K562 (cell line): ENCODE data around the gene KCTD7. TPM values are rescaled to one million over a fixed set of nuclear protein-coding genes. Genes with fewer than 3 reads are reported as not detected.
"Not testable (repeated sequence)": the region's sequence is repeated elsewhere in the genome, so short reads cannot be mapped to it uniquely, and the experiment has no call there.

Source experiments
- ATAC-seq: fragments of 200-7000 bp; cut with Tn5 transposase; 3 replicates; pipeline ENCODE4 v1.9.1; 2020; ENCODE audit warnings: moderate library complexity
- BruUV-seq: library from RNA; stranded (reverse); fragments of 400-500 nt; replicated peaks from 2 replicates; lab custom pipeline; 2021; lab: Mats Ljungman, UMichigan
- CTCF ChIA-PET: fragments of 300-600 bp; formaldehyde crosslinking; extraction: SDS; loops from one replicate; lab custom pipeline; 2021; ENCODE audit warnings: low intra/inter-chr PET ratio; lab: Yijun Ruan, JAX
- POLR2A ChIA-PET: fragments of 300-600, 350-650 bp; sonication (Branson Sonifier 250); formaldehyde crosslinking; extraction: SDS; loops from one replicate; lab custom pipeline; 2021; ENCODE audit warnings: antibody characterized with exemption, inconsistent platforms; lab: Yijun Ruan, JAX
- DNase-seq, 4 experiments: peaks; one replicate each; pipeline versions ENCODE4 v3.0.0 to v3.0.0-alpha.2; 2011 to 2018; ENCODE audit warnings: low spot score in 3 of 4, mixed read lengths in 3 of 4; ENCODE audit errors: extremely low read depth in 1 of 4
- FAIRE-seq: peaks from 2 replicates; lab custom pipeline; 2011; peaks lifted over from hg19 to GRCh38; lab: Jason Lieb, UNC
- H2AFZ ChIP-seq: 2 replicates; pipeline ENCODE4 v1.6.0; 2011; ENCODE audit warnings: low read depth, low read length, control low read depth, inconsistent platforms
- H3K27ac ChIP-seq: fragments of 200-600 bp; 3 replicates; pipeline ENCODE4 v1.8.0; 2011; ENCODE audit warnings: low read depth, mild to moderate bottlenecking, control low read depth, inconsistent platforms, low read length, moderate library complexity, mixed read lengths; ENCODE audit errors: extremely low read depth
- H3K27me3 ChIP-seq, 2 experiments: fragments of 300-600 bp in 1 of 2; 2 replicates in 1 of 2; 3 replicates in 1 of 2; pipeline versions ENCODE4 v1.6.0 to v1.8.0; 2011; ENCODE audit warnings: inconsistent platforms in 2 of 2, low read length in 2 of 2, mild to moderate bottlenecking in 1 of 2, mixed read lengths in 1 of 2, moderate library complexity in 1 of 2; ENCODE audit not compliant: control insufficient read depth in 2 of 2, insufficient read depth in 2 of 2
- H3K36me3 ChIP-seq: fragments of 300-600 bp; 3 replicates; pipeline ENCODE4 v1.8.0; 2011; ENCODE audit warnings: mild to moderate bottlenecking, low read length, inconsistent platforms; ENCODE audit not compliant: control insufficient read depth, insufficient read depth
- H3K4me1 ChIP-seq, 2 experiments: fragments of 200-600 bp in 1 of 2; replicated peaks in 1 of 2; 2 replicates in 1 of 2; 3 replicates in 1 of 2; pipeline versions ENCODE4 v1.5.1 to v1.8.0; 2011; ENCODE audit warnings: inconsistent platforms in 2 of 2, low read length in 2 of 2, mild to moderate bottlenecking in 1 of 2, mixed read lengths in 1 of 2, moderate library complexity in 1 of 2; ENCODE audit not compliant: control insufficient read depth in 2 of 2, insufficient read depth in 2 of 2
- H3K4me2 ChIP-seq: 2 replicates; pipeline ENCODE4 v1.6.1; 2011; ENCODE audit warnings: low read length, control low read depth, inconsistent platforms, mixed read lengths; ENCODE audit not compliant: insufficient read depth
- H3K4me3 ChIP-seq: fragments of 200-600 bp; sonication (generic), shearing (Covaris generic); 2 replicates; pipeline ENCODE4 v1.5.1; 2016; ENCODE audit warnings: control low read depth, inconsistent platforms
- H3K79me2 ChIP-seq: fragments of 200-600 bp; 3 replicates; pipeline ENCODE4 v1.8.0; 2011; ENCODE audit warnings: low read length, inconsistent platforms; ENCODE audit not compliant: control insufficient read depth, insufficient read depth
- H3K9ac ChIP-seq, 2 experiments: 2 replicates each; pipeline versions ENCODE4 v1.6.0 to v1.6.1; 2011; ENCODE audit warnings: low read depth in 2 of 2, low read length in 2 of 2, control low read depth in 1 of 2, inconsistent platforms in 1 of 2, mild to moderate bottlenecking in 1 of 2, mixed read lengths in 1 of 2; ENCODE audit not compliant: insufficient read depth in 1 of 2
- H3K9me1 ChIP-seq: one replicate; pipeline ENCODE4 v1.6.0; 2011; ENCODE audit warnings: inconsistent platforms, mild to moderate bottlenecking, low read length, moderate library complexity; ENCODE audit not compliant: control insufficient read depth, insufficient read depth
- H3K9me3 ChIP-seq: replicated peaks from 2 replicates; pipeline ENCODE4 v1.5.1; 2011; ENCODE audit warnings: low read depth, low read length, inconsistent platforms; ENCODE audit not compliant: control insufficient read depth, insufficient read depth
- H4K20me1 ChIP-seq: replicated peaks from 2 replicates; pipeline ENCODE4 v1.6.1; 2011; ENCODE audit warnings: low read length, inconsistent platforms, mixed read lengths; ENCODE audit not compliant: control insufficient read depth, insufficient read depth
- FOSL1 ChIP-seq: fragments of 200-800 bp; sonication (Bioruptor generic); conservative IDR thresholded peaks from 2 replicates; pipeline ENCODE4 v1.6.1; 2016; ENCODE audit warnings: missing genetic modification characterization, missing compliant biosample characterization
- JUND ChIP-seq, 2 experiments: IDR thresholded peaks; 2 replicates in 1 of 2; 3 replicates in 1 of 2; pipeline ENCODE4 v1.6.1; 2011; ENCODE audit warnings: borderline replicate concordance in 2 of 2, low read depth in 2 of 2, low read length in 2 of 2, improper control_type of control experiment in 1 of 2, missing biosample characterization in 1 of 2, missing genetic modification characterization in 1 of 2, missing genetic modification reagents in 1 of 2
- WGBS: fragments of 100-300 bp; shearing (Covaris generic); methylation state at CpG from one replicate; pipeline ENCODE4 v1.1.6; 2016; ENCODE audit warnings: low coverage, mixed read lengths; ENCODE audit not compliant: insufficient coverage; ENCODE audit errors: missing lambda C conversion rate; 5-methylcytosine and 5-hydroxymethylcytosine counted together
- in situ Hi-C: fragments of 300-500 bp; cut with MboI; formaldehyde crosslinking; loops from 4 replicates; pipeline ENCODE4 v1.15.0; 2018; ENCODE audit warnings: inconsistent platforms, mixed read lengths
- intact Hi-C: fragments of 100-400 bp; cut with micrococcal nuclease; formaldehyde crosslinking; loops from 2 replicates; pipeline ENCODE4 v1.14.2; 2022
- polyA plus RNA-seq, 8 experiments: library from polyadenylated mRNA; depleted of rRNA in 4 of 8; stranded (reverse) in 5 of 8; unstranded in 3 of 8; fragments of >200 nt; fragmentation: Nextera tagmentation in 2 of 8; fragmentation: Illumina TruSeq in 1 of 8; extraction: Ambion mirVana in 2 of 8; extraction: Trizol in 1 of 8; gene quantifications; 2 replicates each; pipeline versions ENCODE4 v1.2.1 to v1.2.3, GENCODE V29; 2011 to 2014; ENCODE audit warnings: inconsistent platforms in 1 of 8, missing spikeins in 1 of 8
- total RNA-seq, 7 experiments: library from RNA; depleted of rRNA in 6 of 7; stranded (reverse); fragments of >200 nt in 6 of 7; fragmentation: Illumina TruSeq in 2 of 7; extraction: Trizol in 2 of 7; gene quantifications; 2 replicates each; pipeline versions ENCODE4 v1.2.1 to v1.2.3, GENCODE V29; 2011 to 2021; ENCODE audit warnings: low replicate concordance in 1 of 7

The KCTD7 gene
- total and polyA plus RNA-seq, 9 of the 15 experiments (the other 6 are each of a cell fraction or from before 2014, with no cell fraction given), result 1.5 to 26.0 (median 9.0) TPM

DNA sequence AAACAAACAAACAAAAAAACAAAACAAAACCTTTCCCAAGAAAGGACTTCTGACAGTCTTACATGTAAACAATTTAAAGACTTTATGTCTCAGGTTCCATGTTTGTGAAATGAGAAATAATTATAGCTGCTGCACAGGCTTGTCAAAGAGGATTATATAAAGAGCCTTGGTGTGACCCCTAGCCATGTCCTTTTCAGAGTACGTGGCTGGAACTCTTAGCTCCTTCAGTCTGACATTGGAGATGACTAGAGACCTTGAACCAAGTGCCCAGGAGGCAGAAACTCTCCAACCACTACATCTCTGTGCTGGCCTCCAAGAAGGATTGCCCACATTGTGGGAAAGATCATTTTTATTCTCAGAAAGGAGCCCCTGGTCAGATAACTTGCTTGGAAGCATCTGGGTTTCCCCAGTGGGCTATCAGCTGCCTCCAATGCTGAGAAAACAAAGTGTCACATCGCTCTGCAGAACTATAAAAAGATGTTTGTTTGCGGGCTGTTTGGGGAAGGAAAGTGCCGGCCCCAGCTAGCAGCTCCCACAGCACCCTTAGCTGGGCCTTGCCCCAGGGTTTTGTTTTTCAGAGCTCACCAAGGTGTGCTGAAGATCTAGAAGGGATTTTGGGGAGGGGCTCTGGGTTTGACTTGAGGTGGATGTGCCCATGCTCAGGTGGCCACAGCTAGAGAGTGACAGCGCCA is 43.9 kb downstream of the KCTD7 start:
- H3K79me2 ChIP-seq; H3K9me3 ChIP-seq; BruUV-seq; DNase-seq; H3K4me3 ChIP-seq; H3K9ac ChIP-seq; H3K4me2 ChIP-seq; H3K9me1 ChIP-seq; intact Hi-C loops; FAIRE-seq; H4K20me1 ChIP-seq; H3K27me3 ChIP-seq; H2AFZ ChIP-seq; TF ChIP-seq JUND (tag; IDR thresholded peaks at IDR 0.05; ENCODE audit: borderline replicate concordance, low read depth, low read length): not testable (repeated sequence)
- ChIA-PET POLR2A (interaction anchor here (0.6 kb wide), 1 partner anchor 25 kb away, joined by 3 read pairs; no protein-coding TSS in a partner anchor), CTCF (interaction anchor here (0.7 kb wide), 1 partner anchor 232 kb away, joined by 3 read pairs; no protein-coding TSS in a partner anchor)
- no CpG with 5 or more reads among the region's 5 CpGs for WGBS
- peak; percentile 39 for ATAC-seq
- H3K36me3 ChIP-seq, result peaks cover 19% of the 10 kb centered on the region; the same call in 1 of the 3 replicates
- peaks cover 8 to 14% of the 10 kb centered on the region in 2 experiments; a peak in 3 of 5 replicates for H3K4me1 ChIP-seq
- TF ChIP-seq JUND (IDR thresholded peaks at IDR 0.05; ENCODE audit: borderline replicate concordance, low read depth, low read length) (0 out of 2 replicates have a peak, but pooled peaks have one; percentile 4), FOSL1 (peak; percentile 69; the same call in 1 of the 2 replicates)
- H3K27ac ChIP-seq, result peak overlapping the region; percentile 47; the same call in 1 of the 3 replicates
- in situ Hi-C loops, result loop anchor here (5.0 kb wide), 1 partner anchor 35 kb away; no protein-coding TSS in a partner anchor
